CD14-positive monocyte (primary cell): ENCODE data around the gene AGBL1. TPM values are rescaled to one million over a fixed set of nuclear protein-coding genes. Genes with fewer than 3 reads are reported as not detected.
"Not testable (repeated sequence)": the region's sequence is repeated elsewhere in the genome, so short reads cannot be mapped to it uniquely, and the experiment has no call there.

Experiments
- DNase-seq, 3 donors: peaks; one replicate each; pipeline ENCODE4 v3.0.0-alpha.2; 2011 to 2022
- H2AFZ ChIP-seq: 2 replicates; pipeline ENCODE4 v1.6.0; 2012; ENCODE audit warnings: mild to moderate bottlenecking, low read depth, low read length, inconsistent platforms; ENCODE audit not compliant: insufficient read depth, poor library complexity, severe bottlenecking
- H3K27ac ChIP-seq, 2 donors: 1 replicate in 1 of 2; 2 replicates in 1 of 2; pipeline ENCODE4 v1.5.1; 2012 to 2013; ENCODE audit warnings: low read length in 2 of 2, control low read depth in 1 of 2, inconsistent platforms in 1 of 2, low read depth in 1 of 2, mild to moderate bottlenecking in 1 of 2
- H3K27me3 ChIP-seq, 2 donors: one replicate each; pipeline versions ENCODE4 v1.6.0 to v1.6.1; 2011 to 2013; ENCODE audit warnings: low read length in 2 of 2; ENCODE audit not compliant: control insufficient read depth in 2 of 2, insufficient read depth in 2 of 2
- H3K36me3 ChIP-seq, 2 donors: replicated peaks in 1 of 2; 1 replicate in 1 of 2; 2 replicates in 1 of 2; pipeline versions ENCODE4 v1.5.1 to v1.6.1; 2012 to 2013; ENCODE audit warnings: low read length in 2 of 2, control low read depth in 1 of 2, inconsistent platforms in 1 of 2, mild to moderate bottlenecking in 1 of 2; ENCODE audit not compliant: insufficient read depth in 2 of 2, control insufficient read depth in 1 of 2
- H3K4me1 ChIP-seq, 2 donors: 1 replicate in 1 of 2; 2 replicates in 1 of 2; pipeline versions ENCODE4 v1.5.1 to v1.6.1; 2012 to 2013; ENCODE audit warnings: low read length in 2 of 2, control low read depth in 1 of 2, inconsistent platforms in 1 of 2, mild to moderate bottlenecking in 1 of 2, moderate library complexity in 1 of 2; ENCODE audit not compliant: insufficient read depth in 2 of 2, control insufficient read depth in 1 of 2
- H3K4me2 ChIP-seq: replicated peaks from 2 replicates; pipeline ENCODE3; 2012; ENCODE audit warnings: low read length, moderate library complexity, mild to moderate bottlenecking; ENCODE audit not compliant: poor library complexity, severe bottlenecking; ENCODE audit errors: extremely low read depth
- H3K4me3 ChIP-seq, 3 experiments: fragments of 200-600 bp in 1 of 3; sonication (generic) in 1 of 3; replicated peaks in 1 of 3; 1 replicate in 2 of 3; 2 replicates in 1 of 3; pipeline ENCODE4 v1.5.1; 2011 to 2013; ENCODE audit warnings: low read length in 3 of 3, mild to moderate bottlenecking in 3 of 3, control low read depth in 2 of 3, low read depth in 2 of 3, inconsistent platforms in 1 of 3, moderate library complexity in 1 of 3
- H3K79me2 ChIP-seq: 2 replicates; pipeline ENCODE4 v1.6.0; 2012; ENCODE audit warnings: mild to moderate bottlenecking, control low read depth, inconsistent platforms, low read length, moderate library complexity; ENCODE audit not compliant: insufficient read depth
- H3K9ac ChIP-seq: 2 replicates; pipeline ENCODE4 v1.6.0; 2017; ENCODE audit warnings: low read length, mild to moderate bottlenecking; ENCODE audit not compliant: insufficient read depth, poor library complexity, severe bottlenecking
- H3K9me3 ChIP-seq, 2 donors: replicated peaks in 1 of 2; 1 replicate in 1 of 2; 2 replicates in 1 of 2; pipeline versions ENCODE4 v1.5.1 to v1.6.1; 2012 to 2013; ENCODE audit warnings: low read length in 2 of 2, control low read depth in 1 of 2; ENCODE audit not compliant: control insufficient read depth in 1 of 2, insufficient read depth in 1 of 2
- H4K20me1 ChIP-seq: 2 replicates; pipeline ENCODE4 v1.6.0; 2012; ENCODE audit warnings: mild to moderate bottlenecking, low read length, control low read depth, moderate library complexity; ENCODE audit not compliant: insufficient read depth
- H3K27ac Mint-ChIP-seq, 7 donors: one replicate each; pipeline ENCODE4 v1.8.0; 2020; ENCODE audit warnings: mild to moderate bottlenecking in 7 of 7, mixed read lengths in 7 of 7, moderate library complexity in 6 of 7, inconsistent platforms in 2 of 7
- H3K27me3 Mint-ChIP-seq, 3 donors: one replicate each; pipeline ENCODE4 v1.8.0; 2021 to 2022; ENCODE audit warnings: low read depth in 3 of 3, mild to moderate bottlenecking in 3 of 3, mixed read lengths in 3 of 3, moderate library complexity in 3 of 3, inconsistent platforms in 1 of 3
- H3K36me3 Mint-ChIP-seq, 2 donors: one replicate each; pipeline ENCODE4 v1.8.0; 2020; ENCODE audit warnings: mixed read lengths in 2 of 2, inconsistent platforms in 1 of 2, mild to moderate bottlenecking in 1 of 2
- H3K4me1 Mint-ChIP-seq: one replicate; pipeline ENCODE4 v1.8.0; 2020; ENCODE audit warnings: mild to moderate bottlenecking, mixed read lengths
- H3K4me3 Mint-ChIP-seq, 2 donors: one replicate each; pipeline ENCODE4 v1.8.0; 2020; ENCODE audit warnings: mild to moderate bottlenecking in 2 of 2, mixed read lengths in 2 of 2, moderate library complexity in 1 of 2
- H3K9me3 Mint-ChIP-seq, 7 donors: one replicate each; pipeline ENCODE4 v1.8.0; 2020 to 2022; ENCODE audit warnings: mixed read lengths in 7 of 7, mild to moderate bottlenecking in 6 of 7, moderate library complexity in 6 of 7, inconsistent platforms in 2 of 7
- CTCF ChIP-seq: fragments of 200-600 bp; IDR thresholded peaks from one replicate; pipeline ENCODE4 v1.8.0; 2022; ENCODE audit warnings: antibody characterized with exemption, mild to moderate bottlenecking
- WGBS: methylation state at CpG from one replicate; pipeline ENCODE4 v1.1.5; 2013; ENCODE audit warnings: missing lambda C conversion rate; ENCODE audit not compliant: insufficient coverage; 5-methylcytosine and 5-hydroxymethylcytosine counted together
- intact Hi-C, 2 donors: fragments of 100-400 bp; cut with micrococcal nuclease; formaldehyde crosslinking; loops; one replicate each; pipeline versions ENCODE4 v1.15.0 to v1.15.1; 2023
- polyA plus RNA-seq, 3 donors: library from polyadenylated mRNA; depleted of rRNA in 1 of 3; unstranded in 2 of 3; stranded (reverse) in 1 of 3; fragments of 300-500 nt in 2 of 3; fragments of >200 nt in 1 of 3; fragmentation: Illumina TruSeq in 2 of 3; gene quantifications; 1 replicate in 2 of 3; 2 replicates in 1 of 3; pipeline ENCODE4 v1.2.3, GENCODE V29; 2012 to 2021

Gene AGBL1
- polyA plus RNA-seq, 3 donors = not detected

- no peak overlapping the region for H3K4me3 Mint-ChIP-seq
- H3K36me3 Mint-ChIP-seq = no peaks in the 10 kb centered on the region
- H3K9me3 ChIP-seq = peaks cover 3 to 12% of the 10 kb centered on the region in 2 donors
- TF ChIP-seq CTCF = no peak
- H2AFZ ChIP-seq = no peak overlapping the region
- H3K4me2 ChIP-seq = no peak overlapping the region
- H4K20me1 ChIP-seq = no peaks in the 10 kb centered on the region
- H3K79me2 ChIP-seq = no peaks in the 10 kb centered on the region
- H3K36me3 ChIP-seq = no peaks in the 10 kb centered on the region
- H3K9ac ChIP-seq = no peak overlapping the region
- no peak overlapping the region for H3K4me3 ChIP-seq
- intact Hi-C loops = no loop called here
- H3K27me3 ChIP-seq = no peaks in the 10 kb centered on the region
- H3K27ac Mint-ChIP-seq = no peak overlapping the region
- H3K27me3 Mint-ChIP-seq = peaks cover 0 to 2% (median 0%) of the 10 kb centered on the region in 3 donors
- WGBS = 79% methylated on average over 3 of the region's 4 CpGs
- H3K4me1 ChIP-seq = no peaks in the 10 kb centered on the region
- H3K27ac ChIP-seq = no peak overlapping the region
- no peak for DNase-seq
- peaks cover 0 to 8% (median 6%) of the 10 kb centered on the region in 7 donors for H3K9me3 Mint-ChIP-seq
- H3K4me1 Mint-ChIP-seq = no peaks in the 10 kb centered on the region
Observed at GRCh38 chr15:86526938-86527690, 447.4 kb downstream of the AGBL1 start.

GRCh38 chr15:86528094-86528493 is 448.4 kb downstream of the AGBL1 start:
- H3K4me3 ChIP-seq, H3K9me3 Mint-ChIP-seq, intact Hi-C loops, H3K4me1 ChIP-seq, H3K9me3 ChIP-seq, H3K36me3 Mint-ChIP-seq, H3K27ac ChIP-seq, H3K4me3 Mint-ChIP-seq, H3K79me2 ChIP-seq, H3K27me3 ChIP-seq, H3K36me3 ChIP-seq, H3K27ac Mint-ChIP-seq, H4K20me1 ChIP-seq, H3K27me3 Mint-ChIP-seq, H3K4me1 Mint-ChIP-seq, H3K4me2 ChIP-seq, H3K9ac ChIP-seq, H2AFZ ChIP-seq, DNase-seq: not testable (repeated sequence)
- WGBS = 96% methylated on average over 8 of the region's 26 CpGs
